ENCODE measurements around the gene IKZF1.

The IKZF1 gene

DNA sequence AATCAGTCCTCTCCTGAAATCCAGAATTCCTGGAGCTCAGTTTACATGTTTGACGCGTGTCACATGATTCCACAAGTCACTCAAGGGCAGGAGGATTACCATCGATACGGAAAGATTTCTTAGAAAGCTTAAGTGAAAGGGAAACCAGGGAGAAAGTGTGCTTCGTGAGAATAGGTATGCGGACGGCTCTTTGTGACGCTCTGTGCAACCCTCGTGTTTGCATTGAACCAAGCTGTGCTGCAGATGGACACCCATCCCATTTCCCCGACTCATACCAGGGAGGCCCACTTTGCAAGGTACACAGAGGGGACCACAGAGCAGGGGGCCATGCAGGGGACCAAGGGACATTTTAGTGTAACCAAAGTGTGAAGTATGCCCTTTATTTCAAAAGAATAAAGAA is 43.2 kb downstream of the IKZF1 start:
- DNase-seq (ENCODE audit: low read depth): no peak
- TF ChIP-seq, protein P1, sequence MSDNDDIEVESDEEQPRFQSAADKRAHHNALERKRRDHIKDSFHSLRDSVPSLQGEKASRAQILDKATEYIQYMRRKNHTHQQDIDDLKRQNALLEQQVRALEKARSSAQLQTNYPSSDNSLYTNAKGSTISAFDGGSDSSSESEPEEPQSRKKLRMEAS (IDR thresholded peaks at IDR 0.05; ENCODE audit: low read depth, low read length): no peak
- TF ChIP-seq, protein P2, sequence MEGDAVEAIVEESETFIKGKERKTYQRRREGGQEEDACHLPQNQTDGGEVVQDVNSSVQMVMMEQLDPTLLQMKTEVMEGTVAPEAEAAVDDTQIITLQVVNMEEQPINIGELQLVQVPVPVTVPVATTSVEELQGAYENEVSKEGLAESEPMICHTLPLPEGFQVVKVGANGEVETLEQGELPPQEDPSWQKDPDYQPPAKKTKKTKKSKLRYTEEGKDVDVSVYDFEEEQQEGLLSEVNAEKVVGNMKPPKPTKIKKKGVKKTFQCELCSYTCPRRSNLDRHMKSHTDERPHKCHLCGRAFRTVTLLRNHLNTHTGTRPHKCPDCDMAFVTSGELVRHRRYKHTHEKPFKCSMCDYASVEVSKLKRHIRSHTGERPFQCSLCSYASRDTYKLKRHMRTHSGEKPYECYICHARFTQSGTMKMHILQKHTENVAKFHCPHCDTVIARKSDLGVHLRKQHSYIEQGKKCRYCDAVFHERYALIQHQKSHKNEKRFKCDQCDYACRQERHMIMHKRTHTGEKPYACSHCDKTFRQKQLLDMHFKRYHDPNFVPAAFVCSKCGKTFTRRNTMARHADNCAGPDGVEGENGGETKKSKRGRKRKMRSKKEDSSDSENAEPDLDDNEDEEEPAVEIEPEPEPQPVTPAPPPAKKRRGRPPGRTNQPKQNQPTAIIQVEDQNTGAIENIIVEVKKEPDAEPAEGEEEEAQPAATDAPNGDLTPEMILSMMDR (IDR thresholded peaks at IDR 0.05; ENCODE audit: low read depth, low read length): no peak
- TF ChIP-seq MYC (IDR thresholded peaks at IDR 0.05; ENCODE audit: low read depth, low read length) (no peak), POLR2A (IDR thresholded peaks at IDR 0.05; ENCODE audit: extremely low read depth, insufficient read length) (no peak)
- no peak overlapping the region for H3K4me3 ChIP-seq (ENCODE audit: low read depth, low read length)

DNA sequence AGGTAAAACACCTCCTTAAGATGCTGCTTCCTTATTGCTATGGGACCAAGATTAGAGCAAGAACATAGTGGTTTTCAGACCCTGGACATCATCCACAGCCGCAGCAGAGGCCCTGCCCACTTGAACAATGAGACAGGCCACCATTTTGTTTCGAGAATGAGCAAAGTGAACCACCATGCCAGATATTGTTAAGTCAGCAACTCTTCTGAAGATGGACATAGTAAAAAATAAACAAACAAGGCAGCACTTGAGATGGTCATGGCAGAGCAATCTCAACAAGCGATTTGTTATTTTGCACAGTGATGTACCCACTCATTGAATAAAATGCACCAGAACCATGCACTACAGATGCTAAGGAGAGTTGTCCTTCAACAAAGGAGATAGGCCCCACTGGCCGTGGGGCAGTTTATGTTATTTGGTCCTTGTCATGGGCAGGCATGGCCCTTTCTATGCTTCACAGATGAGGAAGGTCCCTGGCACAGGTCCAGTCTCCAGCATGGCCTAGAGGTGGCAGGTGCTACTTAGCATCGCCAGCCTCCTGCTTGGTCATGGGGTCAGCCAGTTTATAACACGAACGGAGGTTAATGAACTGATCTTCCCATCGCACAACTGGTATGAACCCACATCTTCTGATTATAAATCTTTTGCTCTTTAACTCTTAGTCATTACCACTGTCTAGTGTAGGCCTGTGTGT is 44.1 kb downstream of the IKZF1 start:
- TF ChIP-seq MYC (IDR thresholded peaks at IDR 0.05; ENCODE audit: low read depth, low read length) (no peak), POLR2A (IDR thresholded peaks at IDR 0.05; ENCODE audit: extremely low read depth, insufficient read length) (no peak)
- TF ChIP-seq, protein P1 (IDR thresholded peaks at IDR 0.05; ENCODE audit: low read depth, low read length): no peak
- TF ChIP-seq, protein P2 (IDR thresholded peaks at IDR 0.05; ENCODE audit: low read depth, low read length): no peak
- no peak overlapping the region for H3K4me3 ChIP-seq (ENCODE audit: low read depth, low read length)
- DNase-seq (ENCODE audit: low read depth): no peak

DNA sequence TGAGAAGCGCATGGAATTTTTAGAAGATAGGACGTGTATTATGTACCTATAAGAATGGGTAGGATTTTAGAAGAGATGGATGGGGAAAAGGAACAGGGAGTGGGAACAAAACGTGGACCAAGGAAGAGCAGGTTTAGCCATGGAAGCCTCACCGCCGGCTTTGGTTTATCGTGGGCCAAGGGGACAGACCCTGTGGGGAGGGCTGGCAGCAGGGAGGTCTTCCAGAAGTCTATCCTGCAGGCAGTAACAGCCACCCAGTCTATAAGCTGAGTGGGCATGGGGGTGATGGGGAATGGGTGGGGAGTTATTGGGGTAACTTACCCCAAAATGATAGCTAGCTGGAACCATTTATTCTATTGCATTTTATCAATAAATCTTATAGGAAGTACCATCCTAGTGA is 44.9 kb downstream of the IKZF1 start:
- no peak for DNase-seq (ENCODE audit: low read depth)
- TF ChIP-seq, protein P2 (IDR thresholded peaks at IDR 0.05; ENCODE audit: low read depth, low read length): no peak
- TF ChIP-seq, protein P1 (IDR thresholded peaks at IDR 0.05; ENCODE audit: low read depth, low read length): no peak
- TF ChIP-seq MYC (IDR thresholded peaks at IDR 0.05; ENCODE audit: low read depth, low read length) (no peak), POLR2A (IDR thresholded peaks at IDR 0.05; ENCODE audit: extremely low read depth, insufficient read length) (no peak)
- no peak overlapping the region for H3K4me3 ChIP-seq (ENCODE audit: low read depth, low read length)

DNA sequence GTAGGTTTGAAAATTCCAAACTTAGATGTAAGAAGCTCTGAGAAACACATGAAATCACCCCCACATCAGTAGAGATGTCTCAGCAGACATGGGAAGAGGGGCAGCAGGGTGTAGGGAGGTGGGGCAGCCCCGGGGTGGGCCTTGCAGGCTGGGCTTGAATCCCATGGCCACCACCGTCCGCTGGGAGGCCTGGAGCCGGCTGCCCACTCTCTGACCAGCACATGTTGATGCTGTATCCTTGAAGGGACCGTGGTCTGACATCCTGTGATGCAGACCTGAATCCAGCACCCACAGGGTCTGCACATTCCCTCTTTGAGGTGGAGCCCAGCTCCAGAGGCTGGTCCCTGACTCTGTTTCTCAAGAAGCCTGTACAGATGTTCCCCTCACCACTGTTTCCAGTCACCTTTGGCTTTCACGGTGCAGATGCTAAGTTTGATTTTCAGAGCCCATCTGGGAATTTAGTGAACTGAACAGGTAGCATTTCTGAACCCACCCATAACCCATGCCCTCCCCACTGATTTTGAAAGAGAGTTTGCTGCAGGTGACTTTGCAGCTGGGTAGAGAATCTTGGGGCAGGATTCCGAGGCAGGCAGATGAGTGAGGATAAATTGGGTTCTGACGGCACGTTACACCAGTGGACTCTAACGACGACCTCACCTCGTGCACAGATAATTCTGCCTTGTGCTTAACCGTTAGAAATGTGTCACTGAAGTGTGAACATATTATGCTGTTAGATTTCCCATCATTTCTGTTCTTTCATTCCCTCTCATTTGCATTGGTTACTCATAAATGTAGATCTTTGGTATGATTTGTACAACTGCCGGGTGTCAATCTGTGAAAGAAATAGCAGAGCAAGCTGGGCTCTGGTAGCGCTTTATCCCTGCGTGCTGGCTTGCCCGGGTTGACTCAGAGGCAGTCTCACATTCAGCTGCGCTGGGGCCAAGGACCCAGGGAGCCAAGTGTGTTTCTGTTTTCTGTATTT is 45.7 kb downstream of the IKZF1 start:
- TF ChIP-seq, protein P1 (IDR thresholded peaks at IDR 0.05; ENCODE audit: low read depth, low read length): no peak
- TF ChIP-seq, protein P2 (IDR thresholded peaks at IDR 0.05; ENCODE audit: low read depth, low read length): no peak
- TF ChIP-seq POLR2A (IDR thresholded peaks at IDR 0.05; ENCODE audit: extremely low read depth, insufficient read length) (no peak), MYC (IDR thresholded peaks at IDR 0.05; ENCODE audit: low read depth, low read length) (no peak)
- no peak for DNase-seq (ENCODE audit: low read depth)
- H3K4me3 ChIP-seq (ENCODE audit: low read depth, low read length): no peak overlapping the region

DNA sequence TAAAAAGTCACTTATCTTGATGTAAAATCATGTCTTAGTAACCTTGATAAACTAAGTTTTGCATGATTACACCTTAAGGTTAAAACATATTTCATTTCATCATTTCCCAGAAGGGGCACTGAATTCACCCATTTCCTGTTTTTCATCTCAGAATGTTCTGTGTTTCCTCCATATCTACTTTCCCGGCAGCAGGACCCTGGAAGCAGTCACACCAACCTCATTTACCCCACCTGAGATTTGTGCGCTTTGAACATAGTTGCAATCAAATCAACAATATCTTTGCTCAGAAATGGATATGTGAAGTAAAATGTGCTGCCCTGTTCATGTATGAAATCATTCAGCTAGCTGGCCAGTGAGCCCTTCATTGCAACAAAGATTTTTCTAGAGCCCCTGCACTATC is 46.8 kb downstream of the IKZF1 start:
- H3K4me3 ChIP-seq (ENCODE audit: low read depth, low read length): no peak overlapping the region
- DNase-seq (ENCODE audit: low read depth): no peak
- TF ChIP-seq, protein P2 (IDR thresholded peaks at IDR 0.05; ENCODE audit: low read depth, low read length): no peak
- no peak for TF ChIP-seq MYC (IDR thresholded peaks at IDR 0.05; ENCODE audit: low read depth, low read length)
- TF ChIP-seq POLR2A (IDR thresholded peaks at IDR 0.05; ENCODE audit: extremely low read depth, insufficient read length): no peak
- TF ChIP-seq, protein P1 (IDR thresholded peaks at IDR 0.05; ENCODE audit: low read depth, low read length): no peak
